GM18868 (cell line): ENCODE measurements around the gene NHERF2.
"Not testable (repeated sequence)": the region's sequence is repeated elsewhere in the genome, so short reads cannot be mapped to it uniquely, and the experiment has no call there.

Experiments
- ATAC-seq: cut with Tn5 transposase; IDR thresholded peaks from one replicate; pipeline ENCODE4 v1.9.1; 2021; ENCODE audit warnings: mild to moderate bottlenecking, moderate library complexity; ENCODE audit not compliant: unreplicated experiment

NHERF2 gene

GRCh38 chr16:2005646-2006045 lies 21.1 kb upstream of the NHERF2 start:
- no peak for ATAC-seq

- ATAC-seq, result no peak
Measured at GRCh38 chr16:2006317-2006716, 20.4 kb upstream of the NHERF2 start.

GRCh38 chr16:2007081-2007836 lies 19.4 kb upstream of the NHERF2 start:
- no peak for ATAC-seq

GRCh38 chr16:2008009-2008526 lies 18.6 kb upstream of the NHERF2 start:
- no peak for ATAC-seq

- ATAC-seq, result no peak
Measured at GRCh38 chr16:2008631-2009163, 18.0 kb upstream of the NHERF2 start.

- ATAC-seq, result peak; percentile 29
Measured at GRCh38 chr16:2009164-2009711, 17.5 kb upstream of the NHERF2 start.

GRCh38 chr16:2009791-2010510 lies 16.8 kb upstream of the NHERF2 start, which contains the start of gene ZNF598:
Gene ZNF598 (minus strand): TSS chr16:2009821.
- ATAC-seq, result peak; percentile 90

- ATAC-seq, result not testable (repeated sequence)
Measured at GRCh38 chr16:2011726-2012125, 15.0 kb upstream of the NHERF2 start.

- ATAC-seq, result no peak
Measured at GRCh38 chr16:2013527-2013926, 13.2 kb upstream of the NHERF2 start.

- ATAC-seq, result no peak
Measured at GRCh38 chr16:2015117-2015946, 11.4 kb upstream of the NHERF2 start.

- no peak for ATAC-seq
Measured at GRCh38 chr16:2015947-2016208, 10.8 kb upstream of the NHERF2 start.

GRCh38 chr16:2016407-2016922 lies 10.2 kb upstream of the NHERF2 start:
- no peak for ATAC-seq

GRCh38 chr16:2019518-2019920 lies 7.2 kb upstream of the NHERF2 start, which contains the start of gene NPW:
Gene NPW (plus strand): TSS chr16:2019785.
- ATAC-seq, result no peak

GRCh38 chr16:2019921-2020831 lies 6.5 kb upstream of the NHERF2 start:
- no peak for ATAC-seq

- no peak for ATAC-seq
Measured at GRCh38 chr16:2022723-2023091, 4.0 kb upstream of the NHERF2 start.

GRCh38 chr16:2023092-2024031 lies 3.3 kb upstream of the NHERF2 start:
- ATAC-seq, result peak; percentile 73

- ATAC-seq, result no peak
Measured at GRCh38 chr16:2024032-2024420, 2.7 kb upstream of the NHERF2 start.

- no peak for ATAC-seq
Measured at GRCh38 chr16:2025251-2025650, 1.5 kb upstream of the NHERF2 start.
